A172 (cell line): ENCODE measurements around the gene IRF2BP2. TPM values are rescaled to one million over a fixed set of nuclear protein-coding genes. Genes with fewer than 3 reads are reported as not detected.

Experiments
- DNase-seq: peaks from one replicate; pipeline ENCODE4 v3.0.0-alpha.2; 2015; ENCODE audit warnings: low spot score
- total RNA-seq: library from RNA; depleted of rRNA; stranded (reverse); fragments of >200 nt; shearing (Covaris generic); gene quantifications from 2 replicates; pipeline ENCODE4 v1.2.3, GENCODE V29; 2014

Gene IRF2BP2
- total RNA-seq, 1 experiment from 2014 or later, result 51.3 TPM

DNA sequence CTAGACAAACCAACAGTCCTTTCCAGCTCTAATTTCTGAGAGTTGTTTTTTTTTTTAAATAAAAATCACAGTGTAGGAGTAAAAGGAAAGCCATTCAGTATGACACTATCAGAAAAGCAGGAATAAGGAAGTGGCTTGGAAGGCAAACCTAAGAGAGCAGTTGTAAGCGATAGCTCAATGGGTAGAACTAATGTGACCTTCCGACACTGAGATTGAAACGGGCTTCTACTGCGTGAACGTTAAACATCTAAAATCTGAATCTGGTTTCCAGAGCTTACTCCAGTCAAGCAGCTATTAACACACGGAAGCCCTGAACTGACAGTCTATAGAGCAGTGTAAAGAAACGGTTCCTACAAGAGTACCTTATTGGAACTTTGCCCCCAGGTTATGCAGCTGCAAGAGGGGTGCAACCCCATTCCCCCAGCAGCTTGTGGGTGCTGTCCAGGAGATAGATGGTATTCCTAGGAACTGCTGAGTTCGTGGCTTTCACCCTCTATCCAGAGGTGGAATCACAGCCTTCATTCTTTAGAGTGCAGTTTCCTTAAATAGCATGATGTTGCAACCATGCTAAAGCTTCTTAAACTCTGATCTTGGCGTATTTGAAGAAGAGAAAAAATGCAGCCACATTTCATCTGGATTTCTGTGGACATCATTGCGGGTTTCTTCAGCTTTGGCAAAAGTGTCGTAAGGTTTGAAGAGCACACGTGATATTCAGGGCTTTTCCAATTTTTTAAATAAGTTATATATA, 3.3 kb upstream of the IRF2BP2 start:
- DNase-seq, result no peak

DNA sequence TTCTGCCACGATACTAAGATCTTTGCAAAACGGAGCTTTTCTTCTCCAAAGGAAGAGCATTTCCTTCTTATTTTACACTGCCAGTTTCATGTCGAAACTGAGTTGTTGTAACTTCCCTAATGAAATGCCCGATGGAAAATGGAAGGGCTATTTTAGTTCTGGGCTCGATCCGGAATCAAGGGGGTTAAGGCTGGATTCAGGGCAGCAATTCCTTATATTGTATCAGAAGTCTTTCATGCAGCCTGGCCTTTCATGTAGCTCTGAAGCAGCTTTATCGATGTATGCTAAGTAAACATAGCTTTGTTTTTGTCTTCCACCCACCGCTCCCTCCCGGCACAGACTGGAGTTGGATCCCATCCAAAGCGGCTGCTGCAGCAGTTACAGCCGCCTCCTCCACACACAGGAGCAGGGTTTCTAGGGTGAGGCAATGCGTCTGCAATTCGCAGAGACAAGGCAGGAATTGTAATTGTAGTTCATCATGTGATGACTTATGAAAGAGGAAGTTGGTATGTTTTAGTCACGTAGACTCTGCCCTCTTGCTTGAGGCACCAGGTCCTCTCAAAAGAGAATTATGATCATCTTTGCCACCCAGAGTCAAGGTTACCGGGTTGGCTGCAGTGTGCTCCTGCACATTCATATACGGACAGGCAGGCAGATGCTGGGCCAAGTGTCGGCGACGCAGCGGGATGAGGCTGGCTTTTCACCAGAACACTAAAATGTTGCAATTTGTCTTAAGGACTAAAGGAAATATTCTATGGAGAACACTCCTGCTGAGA, 2.6 kb upstream of the IRF2BP2 start:
- DNase-seq, result peak; percentile 99

DNA sequence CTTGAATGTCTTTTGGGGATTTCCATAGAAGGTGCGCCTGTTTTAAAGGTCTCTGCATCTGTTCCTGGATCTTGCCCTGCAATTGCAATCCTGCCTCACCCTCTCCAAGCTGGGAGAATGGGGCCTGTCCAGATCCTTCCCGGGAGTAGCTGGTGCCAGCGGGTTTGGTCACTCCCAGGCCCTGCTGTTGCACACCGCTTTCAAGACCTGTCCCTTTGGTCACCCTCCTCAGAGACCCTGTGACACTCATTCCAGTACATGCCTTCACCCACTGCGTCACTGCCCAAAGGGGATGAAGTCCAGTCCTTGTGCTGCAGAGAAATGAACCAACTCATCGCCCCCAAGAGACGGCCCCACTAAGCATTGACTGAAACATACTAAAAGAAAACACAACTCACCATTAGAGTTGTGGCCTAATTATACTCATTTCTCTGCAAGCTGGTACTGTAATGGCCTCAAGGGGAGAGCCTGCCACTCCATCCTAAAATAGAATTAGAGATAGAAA, 1.9 kb upstream of the IRF2BP2 start:
- DNase-seq, result no peak

GRCh38 chr1:234611225-234611846, 1.4 kb upstream of the IRF2BP2 start:
- peak; percentile 91 for DNase-seq

- DNase-seq, result peak; percentile 84
Measured at GRCh38 chr1:234610666-234611224, 767 bp upstream of the IRF2BP2 start.

GRCh38 chr1:234609691-234610042, 311 bp downstream of the IRF2BP2 start:
- no peak for DNase-seq

- DNase-seq, result no peak
Measured at GRCh38 chr1:234608911-234609690, 877 bp downstream of the IRF2BP2 start.

- peak; percentile 97 for DNase-seq
Measured at GRCh38 chr1:234608025-234608910, 1.7 kb downstream of the IRF2BP2 start.

GRCh38 chr1:234607109-234608024, 2.6 kb downstream of the IRF2BP2 start:
- DNase-seq, result no peak

- no peak for DNase-seq
Measured at GRCh38 chr1:234606784-234607108, 3.2 kb downstream of the IRF2BP2 start.

- no peak for DNase-seq
Measured at GRCh38 chr1:234605983-234606783, 3.8 kb downstream of the IRF2BP2 start.

DNA sequence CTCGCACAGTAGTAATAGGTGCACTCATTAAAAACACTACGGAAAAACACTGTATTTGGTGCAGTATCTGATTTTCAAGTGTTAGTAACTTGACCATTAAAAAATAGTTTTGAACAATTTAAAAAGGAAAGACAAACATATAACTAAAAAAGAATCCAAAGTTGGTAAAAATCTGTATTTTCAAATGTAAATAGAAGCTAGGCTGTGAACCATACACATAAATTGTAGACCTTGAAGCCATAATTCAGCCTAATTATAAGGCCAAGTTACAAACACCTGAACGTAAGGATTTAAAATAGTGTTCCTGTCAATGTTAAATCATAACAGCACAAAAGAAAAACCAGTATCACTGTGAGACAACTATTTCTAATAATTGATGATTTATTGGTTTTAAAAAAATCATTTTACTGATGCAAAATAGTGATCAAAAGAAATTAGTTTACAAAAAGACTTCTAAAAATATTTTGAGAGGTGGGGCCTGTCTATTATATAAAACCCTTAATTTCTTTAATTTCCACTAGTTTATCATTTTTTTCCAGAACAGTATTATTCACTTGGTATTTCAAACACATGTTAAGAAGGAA, 4.5 kb downstream of the IRF2BP2 start:
- no peak for DNase-seq

DNA sequence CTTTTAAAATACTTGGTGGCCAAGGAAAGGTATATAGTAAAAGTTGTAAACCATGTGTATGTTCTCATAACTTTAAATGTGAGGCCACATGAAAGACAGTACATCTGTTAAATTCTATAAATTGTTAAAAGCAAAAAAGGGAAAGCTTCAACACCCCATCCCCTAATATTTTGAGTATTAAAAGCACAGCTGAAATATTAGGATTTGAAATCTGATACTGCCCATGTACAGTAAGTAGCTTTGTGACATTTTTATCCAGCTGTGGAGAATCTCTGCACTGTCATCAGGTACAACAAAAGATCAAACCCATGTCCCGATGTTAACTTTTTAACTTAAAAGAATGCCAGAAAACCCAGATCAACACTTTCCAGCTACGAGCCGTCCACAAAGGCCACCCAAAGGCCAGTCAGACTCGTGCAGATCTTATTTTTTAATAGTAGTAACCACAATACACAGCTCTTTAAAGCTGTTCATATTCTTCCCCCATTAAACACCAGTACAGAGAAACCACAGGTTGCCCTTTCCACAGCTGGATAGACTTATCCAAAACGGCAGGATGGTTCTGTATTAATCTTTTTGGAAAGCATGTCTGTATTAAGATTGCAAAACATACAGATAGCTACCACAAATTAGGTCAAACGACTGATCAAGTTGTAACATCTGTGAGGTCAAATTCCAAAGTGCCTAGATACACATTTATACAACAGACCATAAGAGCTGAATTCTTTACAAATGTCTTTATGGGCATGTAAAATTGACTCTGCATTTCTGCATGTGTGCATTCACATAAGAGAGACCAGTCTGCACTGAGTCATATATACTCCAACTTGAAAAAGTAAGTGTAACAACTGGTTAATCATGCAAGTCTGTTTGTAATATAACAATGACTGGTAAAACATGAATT, 5.2 kb downstream of the IRF2BP2 start:
- no peak for DNase-seq

- no peak for DNase-seq
Measured at GRCh38 chr1:234603221-234604204, 6.5 kb downstream of the IRF2BP2 start.

- DNase-seq, result peak; percentile 96
Measured at GRCh38 chr1:234602334-234603220, 7.4 kb downstream of the IRF2BP2 start.
